OCI-LY3 (cell line): Measurements from ENCODE around the gene SYTL1.

Experiments used
- CTCF ChIP-seq: fragments of 200-600, 300-600 bp; sonication (generic); IDR thresholded peaks from 2 replicates; pipeline ENCODE4 v1.5.1; 2014; ENCODE audit warnings: antibody characterized with exemption, low read length, low read depth
- EZH2phosphoT487 ChIP-seq: fragments of 200-600 bp; shearing (Covaris generic); IDR thresholded peaks from 2 replicates; pipeline ENCODE4 v1.6.1; 2018; ENCODE audit warnings: antibody characterized with exemption, mixed run types, low read depth

- TF ChIP-seq CTCF (no peak), EZH2phosphoT487 (no peak)
Measured at GRCh38 chr1:27302612-27303011, 39.2 kb upstream of the SYTL1 start.
